K562 (cell line): ENCODE measurements around the gene CNTN2. TPM values are rescaled to one million over a fixed set of nuclear protein-coding genes. Genes with fewer than 3 reads are reported as not detected.
A peak's percentile ranks its signal among the peaks of the same experiment; 100 is the strongest.

Experiments
- ATAC-seq: fragments of 200-7000 bp; cut with Tn5 transposase; 3 replicates; pipeline ENCODE4 v1.9.1; 2020; ENCODE audit warnings: moderate library complexity
- BruUV-seq: library from RNA; stranded (reverse); fragments of 400-500 nt; replicated peaks from 2 replicates; lab custom pipeline; 2021; lab: Mats Ljungman, UMichigan
- CTCF ChIA-PET: fragments of 300-600 bp; formaldehyde crosslinking; extraction: SDS; loops from one replicate; lab custom pipeline; 2021; ENCODE audit warnings: low intra/inter-chr PET ratio; lab: Yijun Ruan, JAX
- POLR2A ChIA-PET: fragments of 300-600, 350-650 bp; sonication (Branson Sonifier 250); formaldehyde crosslinking; extraction: SDS; loops from one replicate; lab custom pipeline; 2021; ENCODE audit warnings: antibody characterized with exemption, inconsistent platforms; lab: Yijun Ruan, JAX
- DNase-seq, 4 experiments: peaks; one replicate each; pipeline versions ENCODE4 v3.0.0 to v3.0.0-alpha.2; 2011 to 2018; ENCODE audit warnings: low spot score in 3 of 4, mixed read lengths in 3 of 4; ENCODE audit errors: extremely low read depth in 1 of 4
- FAIRE-seq: peaks from 2 replicates; lab custom pipeline; 2011; peaks lifted over from hg19 to GRCh38; lab: Jason Lieb, UNC
- H2AFZ ChIP-seq: 2 replicates; pipeline ENCODE4 v1.6.0; 2011; ENCODE audit warnings: low read depth, low read length, control low read depth, inconsistent platforms
- H3K27ac ChIP-seq: fragments of 200-600 bp; 3 replicates; pipeline ENCODE4 v1.8.0; 2011; ENCODE audit warnings: low read depth, mild to moderate bottlenecking, control low read depth, inconsistent platforms, low read length, moderate library complexity, mixed read lengths; ENCODE audit errors: extremely low read depth
- H3K27me3 ChIP-seq, 2 experiments: fragments of 300-600 bp in 1 of 2; 2 replicates in 1 of 2; 3 replicates in 1 of 2; pipeline versions ENCODE4 v1.6.0 to v1.8.0; 2011; ENCODE audit warnings: inconsistent platforms in 2 of 2, low read length in 2 of 2, mild to moderate bottlenecking in 1 of 2, mixed read lengths in 1 of 2, moderate library complexity in 1 of 2; ENCODE audit not compliant: control insufficient read depth in 2 of 2, insufficient read depth in 2 of 2
- H3K36me3 ChIP-seq: fragments of 300-600 bp; 3 replicates; pipeline ENCODE4 v1.8.0; 2011; ENCODE audit warnings: mild to moderate bottlenecking, low read length, inconsistent platforms; ENCODE audit not compliant: control insufficient read depth, insufficient read depth
- H3K4me1 ChIP-seq, 2 experiments: fragments of 200-600 bp in 1 of 2; replicated peaks in 1 of 2; 2 replicates in 1 of 2; 3 replicates in 1 of 2; pipeline versions ENCODE4 v1.5.1 to v1.8.0; 2011; ENCODE audit warnings: inconsistent platforms in 2 of 2, low read length in 2 of 2, mild to moderate bottlenecking in 1 of 2, mixed read lengths in 1 of 2, moderate library complexity in 1 of 2; ENCODE audit not compliant: control insufficient read depth in 2 of 2, insufficient read depth in 2 of 2
- H3K4me2 ChIP-seq: 2 replicates; pipeline ENCODE4 v1.6.1; 2011; ENCODE audit warnings: low read length, control low read depth, inconsistent platforms, mixed read lengths; ENCODE audit not compliant: insufficient read depth
- H3K4me3 ChIP-seq: fragments of 200-600 bp; sonication (generic), shearing (Covaris generic); 2 replicates; pipeline ENCODE4 v1.5.1; 2016; ENCODE audit warnings: control low read depth, inconsistent platforms
- H3K79me2 ChIP-seq: fragments of 200-600 bp; 3 replicates; pipeline ENCODE4 v1.8.0; 2011; ENCODE audit warnings: low read length, inconsistent platforms; ENCODE audit not compliant: control insufficient read depth, insufficient read depth
- H3K9ac ChIP-seq, 2 experiments: 2 replicates each; pipeline versions ENCODE4 v1.6.0 to v1.6.1; 2011; ENCODE audit warnings: low read depth in 2 of 2, low read length in 2 of 2, control low read depth in 1 of 2, inconsistent platforms in 1 of 2, mild to moderate bottlenecking in 1 of 2, mixed read lengths in 1 of 2; ENCODE audit not compliant: insufficient read depth in 1 of 2
- H3K9me1 ChIP-seq: one replicate; pipeline ENCODE4 v1.6.0; 2011; ENCODE audit warnings: inconsistent platforms, mild to moderate bottlenecking, low read length, moderate library complexity; ENCODE audit not compliant: control insufficient read depth, insufficient read depth
- H3K9me3 ChIP-seq: replicated peaks from 2 replicates; pipeline ENCODE4 v1.5.1; 2011; ENCODE audit warnings: low read depth, low read length, inconsistent platforms; ENCODE audit not compliant: control insufficient read depth, insufficient read depth
- H4K20me1 ChIP-seq: replicated peaks from 2 replicates; pipeline ENCODE4 v1.6.1; 2011; ENCODE audit warnings: low read length, inconsistent platforms, mixed read lengths; ENCODE audit not compliant: control insufficient read depth, insufficient read depth
- ATF2 ChIP-seq: sonication (generic); formaldehyde crosslinking; IDR thresholded peaks from 2 replicates; pipeline ENCODE4 v1.8.1; 2022; ENCODE audit warnings: missing genetic modification reagents
- BHLHE40 ChIP-seq: IDR thresholded peaks from 2 replicates; pipeline ENCODE4 v1.6.1; 2011; ENCODE audit warnings: low read length, improper control_type of control experiment
- CBX1 ChIP-seq: sonication (generic); IDR thresholded peaks from 2 replicates; pipeline ENCODE4 v1.6.1; 2016; ENCODE audit warnings: antibody characterized with exemption, low read depth, mild to moderate bottlenecking
- CCNT2 ChIP-seq: IDR thresholded peaks from 2 replicates; pipeline ENCODE4 v1.6.1; 2011; ENCODE audit warnings: borderline replicate concordance, low read depth, mild to moderate bottlenecking, moderate library complexity, mixed read lengths, low read length; ENCODE audit not compliant: insufficient read length; ENCODE audit errors: extremely low read depth
- CHCHD3 ChIP-seq: fragments of 250-450 bp; sonication (Bioruptor Pico); IDR thresholded peaks from 2 replicates; pipeline ENCODE4 v2.1.2; 2022; ENCODE audit warnings: mild to moderate bottlenecking
- JUN ChIP-seq, 2 experiments: sonication (generic) in 1 of 2; formaldehyde crosslinking in 1 of 2; IDR thresholded peaks; 2 replicates each; pipeline versions ENCODE4 v1.6.1 to v1.8.0; 2012 to 2022; ENCODE audit warnings: borderline replicate concordance in 2 of 2, mild to moderate bottlenecking in 2 of 2, improper control_type of control experiment in 1 of 2, low read depth in 1 of 2, low read length in 1 of 2, missing genetic modification reagents in 1 of 2
- KDM5B ChIP-seq: fragments of 200-600 bp; sonication (generic); IDR thresholded peaks from 2 replicates; pipeline ENCODE4 v1.6.1; 2012; ENCODE audit warnings: low read depth, mild to moderate bottlenecking, moderate library complexity, low read length, control low read depth, inconsistent platforms; ENCODE audit not compliant: insufficient replicate concordance
- MEIS2 ChIP-seq: fragments of 450-650 bp; IDR thresholded peaks from 2 replicates; pipeline ENCODE4 v1.6.1; 2014; ENCODE audit warnings: mild to moderate bottlenecking; ENCODE audit not compliant: partially characterized antibody
- NCOA2 ChIP-seq, 2 experiments: fragments of 450-650 bp; IDR thresholded peaks; 2 replicates each; pipeline ENCODE4 v1.6.1; 2018; ENCODE audit warnings: mild to moderate bottlenecking in 2 of 2, moderate library complexity in 1 of 2; ENCODE audit not compliant: partially characterized antibody in 2 of 2
- NR2C1 ChIP-seq, 2 experiments: fragments of 450-650 bp; IDR thresholded peaks; 2 replicates each; pipeline ENCODE4 v1.6.1; 2017; ENCODE audit warnings: mild to moderate bottlenecking in 2 of 2, antibody characterized with exemption in 1 of 2, inconsistent platforms in 1 of 2, missing compliant biosample characterization in 1 of 2, missing genetic modification characterization in 1 of 2
- POLR2B ChIP-seq: fragments of 450-650 bp; IDR thresholded peaks from 2 replicates; pipeline ENCODE4 v1.6.1; 2018; ENCODE audit warnings: low read depth; ENCODE audit not compliant: partially characterized antibody
- POU5F1 ChIP-seq: fragments of 150-350 bp; IDR thresholded peaks from 2 replicates; pipeline ENCODE4 v1.6.1; 2014; ENCODE audit warnings: borderline replicate concordance, low read length, low read depth, mild to moderate bottlenecking; ENCODE audit not compliant: partially characterized antibody
- RBM14 ChIP-seq: fragments of 200-400 bp; formaldehyde crosslinking; IDR thresholded peaks from 2 replicates; pipeline ENCODE4 v1.6.1; 2018; ENCODE audit warnings: low read depth, mild to moderate bottlenecking, low read length, moderate library complexity, borderline replicate concordance; ENCODE audit not compliant: insufficient read depth
- THRA ChIP-seq: fragments of 450-650 bp; IDR thresholded peaks from 2 replicates; pipeline ENCODE4 v1.6.1; 2017; ENCODE audit warnings: mild to moderate bottlenecking, moderate library complexity
- ZNF699 ChIP-seq: fragments of 250-450 bp; sonication (Bioruptor Pico); IDR thresholded peaks from 2 replicates; pipeline ENCODE4 v1.8.0; 2021; ENCODE audit warnings: mild to moderate bottlenecking, moderate library complexity; ENCODE audit not compliant: insufficient replicate concordance
- WGBS: fragments of 100-300 bp; shearing (Covaris generic); methylation state at CpG from one replicate; pipeline ENCODE4 v1.1.6; 2016; ENCODE audit warnings: low coverage, mixed read lengths; ENCODE audit not compliant: insufficient coverage; ENCODE audit errors: missing lambda C conversion rate; 5-methylcytosine and 5-hydroxymethylcytosine counted together
- in situ Hi-C: fragments of 300-500 bp; cut with MboI; formaldehyde crosslinking; loops from 4 replicates; pipeline ENCODE4 v1.15.0; 2018; ENCODE audit warnings: inconsistent platforms, mixed read lengths
- intact Hi-C: fragments of 100-400 bp; cut with micrococcal nuclease; formaldehyde crosslinking; loops from 2 replicates; pipeline ENCODE4 v1.14.2; 2022
- polyA plus RNA-seq, 8 experiments: library from polyadenylated mRNA; depleted of rRNA in 4 of 8; stranded (reverse) in 5 of 8; unstranded in 3 of 8; fragments of >200 nt; fragmentation: Nextera tagmentation in 2 of 8; fragmentation: Illumina TruSeq in 1 of 8; extraction: Ambion mirVana in 2 of 8; extraction: Trizol in 1 of 8; gene quantifications; 2 replicates each; pipeline versions ENCODE4 v1.2.1 to v1.2.3, GENCODE V29; 2011 to 2014; ENCODE audit warnings: inconsistent platforms in 1 of 8, missing spikeins in 1 of 8
- total RNA-seq, 7 experiments: library from RNA; depleted of rRNA in 6 of 7; stranded (reverse); fragments of >200 nt in 6 of 7; fragmentation: Illumina TruSeq in 2 of 7; extraction: Trizol in 2 of 7; gene quantifications; 2 replicates each; pipeline versions ENCODE4 v1.2.1 to v1.2.3, GENCODE V29; 2011 to 2021; ENCODE audit warnings: low replicate concordance in 1 of 7

The CNTN2 gene
- total and polyA plus RNA-seq, 9 of the 15 experiments (the other 6 are each of a cell fraction or from before 2014, with no cell fraction given): not detected

- TF ChIP-seq ZNF699 (CRISPR knock-in tag) (no peak), MEIS2 (no peak), POU5F1 (peak; percentile 77)
Observed at GRCh38 chr1:205121660-205122488, 78.9 kb downstream of the CNTN2 start, which contains the start of gene RBBP5 (continued).

GRCh38 chr1:205122489-205122882 is 79.5 kb downstream of the CNTN2 start:
- TSS peak; percentile 99 for BruUV-seq
- 16% methylated on average over 9 of the region's 9 CpGs for WGBS
- H3K4me1 ChIP-seq: peaks cover 18 to 19% of the 10 kb centered on the region in 2 experiments; a peak in 4 of 5 replicates
- TF ChIP-seq CBX1 (no peak), CCNT2 (no peak), KDM5B (no peak), ATF2 (CRISPR knock-in tag) (no peak), RBM14 (no peak), THRA (no peak), NCOA2 (IDR thresholded peaks at IDR 0.05; ENCODE audit: partially characterized antibody in 2 of 2) (no peak), JUN (IDR thresholded peaks at IDR 0.05; ENCODE audit: borderline replicate concordance, low read depth, low read length) (no peak), JUN (CRISPR knock-in tag; IDR thresholded peaks at IDR 0.05; ENCODE audit: borderline replicate concordance) (peak; percentile 15; the same call in 1 of the 2 replicates), BHLHE40 (no peak), CHCHD3 (CRISPR knock-in tag) (no peak), POLR2B (peak; percentile 6), NR2C1 (IDR thresholded peaks at IDR 0.05) (no peak), NR2C1 (tag; IDR thresholded peaks at IDR 0.05) (no peak)

More at GRCh38 chr1:205122489-205122882, 79.5 kb downstream of the CNTN2 start:
- Histone ChIP-seq H3K27ac (peak overlapping the region; percentile 98), H3K9me3 (no peaks in the 10 kb centered on the region), H2AFZ (peak overlapping the region; percentile 96), H3K36me3 (peaks cover 24% of the 10 kb centered on the region; the same call in 2 of the 3 replicates), H3K27me3 (no peaks in the 10 kb centered on the region), H3K4me2 (peak overlapping the region; percentile 95), H3K9me1 (no peaks in the 10 kb centered on the region), H3K79me2 (peaks cover 44% of the 10 kb centered on the region), H4K20me1 (peaks cover 8% of the 10 kb centered on the region; the same call in 1 of the 2 replicates), H3K4me3 (peak overlapping the region; percentile 73), H3K9ac (peak overlapping the region; percentile 94 to 96; a peak in 3 of 4 replicates)
- in situ Hi-C loops (no loop called here), intact Hi-C loops (loop anchor here (1.0 to 5.0 kb wide), 5 partner anchors 35 to 134 kb away; partner anchors contain the start of gene DSTYK)
- ChIA-PET CTCF (interaction anchor here (1.7 kb wide), 1 partner anchor 134 kb away, joined by 7 read pairs; no protein-coding TSS in a partner anchor), POLR2A (interaction anchor here (0.8 to 5.9 kb wide), 17 partner anchors 8 to 141 kb away, joined by 3 to 55 read pairs (median 5); no protein-coding TSS in a partner anchor)
- ATAC-seq (peak; percentile 43), DNase-seq (no peak), FAIRE-seq (no peak)
